OCI-LY1 (cell line): ENCODE measurements around the gene PROCA1.

Experiments used
- CTCF ChIP-seq: fragments of 200-600 bp; sonication (generic), shearing (Covaris generic); IDR thresholded peaks from 2 replicates; pipeline ENCODE4 v1.5.1; 2017; ENCODE audit warnings: mild to moderate bottlenecking, antibody characterized with exemption, low read length, moderate library complexity, mixed read lengths
- EZH2 ChIP-seq: fragments of 200-600 bp; sonication (generic), shearing (Covaris generic); IDR thresholded peaks from 2 replicates; pipeline ENCODE4 v1.8.0; 2017; ENCODE audit warnings: borderline replicate concordance, mixed run types, mild to moderate bottlenecking, antibody characterized with exemption, low read length, moderate library complexity, mixed read lengths

GRCh38 chr17:28718333-28719020, 6.8 kb upstream of the PROCA1 start:
- TF ChIP-seq CTCF (no peak), EZH2 (no peak)
